Stimulated activated CD8-positive, alpha-beta memory T cell treated with anti-CD3 and anti-CD28 coated beads, Interleukin-2, amount 100 ng/mL, for 1 hour (primary cell): ENCODE measurements around the gene ACOT7.

Experiments
- DNase-seq, 2 donors: peaks; one replicate each; pipeline ENCODE4 v3.0.0-alpha.2; 2020; ENCODE audit warnings: low read depth in 2 of 2

ACOT7 gene

DNA sequence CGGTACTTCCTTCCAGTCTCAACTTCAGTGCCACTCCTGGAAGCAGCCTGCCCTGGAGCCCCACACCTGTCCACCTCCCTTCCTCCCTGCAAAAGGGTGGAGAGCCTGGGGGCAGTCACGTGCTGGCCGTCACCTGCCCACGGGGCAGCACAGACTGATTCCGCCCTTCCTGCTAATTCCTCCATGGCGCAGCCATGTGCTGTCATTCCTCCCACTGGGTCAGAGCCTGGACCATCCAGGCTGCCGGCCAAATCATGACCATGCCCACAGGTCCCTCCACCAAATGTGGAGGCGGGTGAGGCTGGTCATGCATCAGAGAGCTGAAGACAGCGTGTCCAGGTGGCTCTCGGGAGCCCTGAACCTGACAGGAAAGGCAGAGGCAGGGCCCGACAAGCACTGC lies 108.2 kb downstream of the ACOT7 start:
- no peak for DNase-seq

DNA sequence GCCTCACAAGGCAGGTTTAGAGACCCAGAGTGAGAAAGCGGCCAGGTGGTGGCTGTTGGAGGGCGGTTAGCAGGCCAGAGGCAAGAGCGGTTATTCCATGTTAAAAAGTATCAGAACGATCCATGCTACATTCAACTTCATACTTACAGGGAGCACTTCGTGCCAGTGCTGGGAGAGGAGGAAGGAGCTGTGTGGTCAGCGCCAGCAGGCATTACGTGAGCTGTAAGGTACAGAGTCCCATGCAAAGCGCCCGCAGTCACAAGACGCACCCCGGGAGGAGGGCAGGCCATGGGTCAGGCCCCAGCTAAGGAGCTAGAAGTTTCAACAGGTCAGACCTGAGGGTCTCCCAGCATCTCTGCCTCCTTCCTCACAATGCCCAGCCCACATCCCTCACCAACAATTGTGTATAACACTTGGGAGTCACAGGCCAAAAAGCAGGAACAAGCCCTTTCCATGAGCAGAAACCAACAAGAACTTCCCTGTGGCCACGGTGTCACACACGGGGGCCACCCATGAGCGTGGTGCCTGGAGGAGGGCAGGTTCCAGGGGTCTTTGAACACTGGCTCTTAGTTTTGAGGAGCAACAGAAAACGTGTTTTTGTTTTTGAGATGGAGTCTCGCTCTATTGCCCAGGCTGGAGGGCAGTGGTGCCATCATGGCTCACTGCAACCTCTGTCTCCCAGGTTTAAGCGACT lies 110.8 kb downstream of the ACOT7 start:
- no peak for DNase-seq

- no peak for DNase-seq
Observed at GRCh38 chr1:6281511-6282402, 111.8 kb downstream of the ACOT7 start.

- no peak for DNase-seq
Observed at GRCh38 chr1:6280761-6281451, 112.7 kb downstream of the ACOT7 start.

GRCh38 chr1:6279613-6280383 lies 113.8 kb downstream of the ACOT7 start:
- no peak for DNase-seq

DNA sequence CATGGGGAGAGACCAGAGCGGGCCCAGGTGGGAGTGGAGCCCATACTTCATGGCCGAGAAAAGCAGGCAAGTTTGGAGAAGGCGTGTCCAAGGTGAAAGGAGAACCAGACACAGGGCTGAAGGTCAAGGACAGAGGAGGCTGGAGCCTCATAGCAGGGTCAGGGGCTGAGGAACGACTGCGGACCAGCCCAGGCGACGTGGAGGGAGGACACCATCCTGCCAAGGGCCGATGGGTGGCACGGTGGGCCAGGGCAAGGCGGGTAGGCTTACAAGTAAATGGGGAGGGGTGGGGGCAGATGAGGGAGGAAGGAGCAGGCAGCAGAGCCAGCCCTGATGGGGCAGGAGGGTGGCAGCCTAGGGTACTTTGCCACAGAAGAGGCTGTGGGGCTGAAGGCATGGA lies 114.5 kb downstream of the ACOT7 start:
- no peak for DNase-seq

DNA sequence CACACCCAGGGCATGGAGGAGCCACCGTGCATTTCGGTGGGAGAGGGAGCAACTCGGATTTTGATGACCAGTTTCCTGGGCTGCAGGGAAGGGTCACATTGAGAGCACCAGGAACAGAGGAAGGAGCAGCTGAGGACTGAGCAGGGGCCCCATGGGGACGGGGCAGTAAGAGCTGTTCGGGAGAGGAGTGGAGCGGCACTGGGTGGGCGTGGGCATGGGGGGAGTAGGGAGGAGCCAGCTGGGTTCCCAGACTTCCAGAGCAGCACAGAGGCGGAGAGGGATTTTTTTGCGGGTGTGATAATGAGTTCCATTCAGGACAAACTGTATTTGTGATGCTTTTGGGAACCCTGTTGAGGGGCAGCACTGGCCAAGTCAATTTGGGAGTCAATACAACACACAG lies 115.3 kb downstream of the ACOT7 start:
- DNase-seq = no peak

DNA sequence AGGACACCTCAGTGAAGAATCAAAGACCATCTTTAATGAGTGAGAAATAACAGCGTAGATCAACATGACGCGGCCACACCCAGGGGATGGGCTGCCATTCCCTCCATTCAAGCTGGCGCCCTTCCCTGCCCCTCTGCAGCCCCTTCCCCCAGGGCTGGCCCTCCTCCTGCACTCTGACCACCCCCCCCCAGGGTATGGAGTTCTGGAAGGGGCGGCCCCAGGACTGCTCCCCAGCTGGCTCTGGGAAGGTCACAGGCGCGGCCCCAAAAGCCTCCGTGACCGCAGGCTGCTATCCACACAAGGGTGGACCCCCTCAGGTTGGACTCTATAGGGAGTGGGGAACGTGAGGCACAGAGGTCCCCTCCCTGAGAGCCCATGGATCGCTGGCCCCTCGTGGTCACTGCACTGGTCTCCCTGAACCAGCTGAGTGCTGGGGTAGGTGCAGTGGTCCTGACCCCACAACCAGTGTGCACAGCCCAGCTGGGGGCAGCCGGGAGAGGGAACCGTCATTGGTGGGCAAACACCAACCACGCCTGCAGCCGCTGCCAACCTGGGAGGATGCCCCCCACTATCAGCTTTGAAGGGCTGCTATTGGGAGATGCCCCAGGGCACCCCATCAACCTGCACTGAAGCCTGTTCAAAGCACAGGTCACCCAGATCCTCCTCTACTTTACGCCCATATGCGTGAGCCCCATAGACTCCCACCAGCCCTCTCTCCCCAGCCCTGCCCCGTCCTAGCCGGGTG lies 116.6 kb downstream of the ACOT7 start:
- DNase-seq = no peak

DNA sequence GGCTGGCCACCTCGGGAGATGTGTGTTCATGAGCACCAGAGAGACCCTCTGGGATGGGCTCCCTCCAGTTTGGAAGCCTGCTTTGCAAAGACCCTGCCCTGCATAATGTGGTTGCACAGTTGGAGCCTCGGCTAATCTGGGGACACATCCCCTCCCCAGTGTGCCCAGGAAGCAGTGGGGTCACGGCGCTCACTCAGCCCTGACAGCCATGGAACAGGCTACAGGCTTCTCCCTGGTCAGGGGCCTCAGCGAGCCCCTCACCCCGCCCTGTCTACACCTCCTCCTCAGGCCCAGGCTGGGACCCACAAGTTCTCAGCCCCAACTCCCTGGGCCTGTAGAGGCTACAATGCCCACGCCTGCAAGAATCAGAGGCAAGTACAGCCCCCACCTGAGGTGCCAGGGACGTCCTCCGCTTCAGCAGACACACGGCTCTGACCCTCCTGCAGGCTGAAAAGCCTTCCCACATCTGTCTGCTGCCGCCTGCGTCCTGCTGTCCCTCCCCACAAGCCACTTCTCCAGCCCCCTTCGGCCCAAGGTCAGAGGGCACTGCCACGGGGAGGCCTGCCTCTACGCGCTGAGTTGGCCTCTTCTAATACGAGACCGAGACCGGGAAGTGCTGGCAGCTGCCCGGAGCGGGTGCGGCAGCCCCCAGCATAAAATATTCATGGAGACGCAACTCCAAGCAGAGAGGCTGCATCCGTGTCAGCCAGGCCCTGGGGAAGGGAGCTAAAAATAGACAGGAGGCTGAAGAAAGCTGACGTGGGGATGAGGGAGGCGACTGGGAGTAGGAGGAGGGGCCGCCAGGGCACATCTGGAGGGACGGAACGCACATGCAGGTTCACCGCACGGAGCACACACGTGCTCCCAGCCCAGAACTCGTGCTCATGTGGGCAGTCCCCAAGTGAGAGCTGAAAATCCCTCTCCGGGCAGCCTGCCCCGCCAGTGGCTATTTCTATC lies 117.5 kb downstream of the ACOT7 start:
- no peak for DNase-seq

- DNase-seq = no peak
Observed at GRCh38 chr1:6274622-6275139, 118.9 kb downstream of the ACOT7 start.

DNA sequence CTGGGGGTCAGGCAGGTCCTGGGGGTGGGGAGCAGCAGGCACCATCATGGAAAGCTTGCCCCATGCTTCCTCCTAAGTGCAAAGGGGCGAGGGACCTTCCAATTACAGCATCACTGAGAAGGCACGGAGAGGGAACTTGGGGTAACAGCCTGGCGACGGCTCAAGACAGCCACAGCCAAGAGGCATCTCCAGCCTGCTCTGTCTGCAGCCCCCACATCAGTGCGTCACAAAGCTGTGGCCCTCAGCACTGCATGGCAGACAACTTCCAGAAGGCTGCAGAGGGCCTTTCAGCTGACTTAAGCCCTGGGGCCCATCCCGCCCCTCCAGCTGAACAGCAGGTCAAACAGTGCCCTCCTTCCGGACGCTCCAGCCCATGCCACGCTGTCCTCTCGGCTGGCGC lies 119.5 kb downstream of the ACOT7 start:
- no peak for DNase-seq

DNA sequence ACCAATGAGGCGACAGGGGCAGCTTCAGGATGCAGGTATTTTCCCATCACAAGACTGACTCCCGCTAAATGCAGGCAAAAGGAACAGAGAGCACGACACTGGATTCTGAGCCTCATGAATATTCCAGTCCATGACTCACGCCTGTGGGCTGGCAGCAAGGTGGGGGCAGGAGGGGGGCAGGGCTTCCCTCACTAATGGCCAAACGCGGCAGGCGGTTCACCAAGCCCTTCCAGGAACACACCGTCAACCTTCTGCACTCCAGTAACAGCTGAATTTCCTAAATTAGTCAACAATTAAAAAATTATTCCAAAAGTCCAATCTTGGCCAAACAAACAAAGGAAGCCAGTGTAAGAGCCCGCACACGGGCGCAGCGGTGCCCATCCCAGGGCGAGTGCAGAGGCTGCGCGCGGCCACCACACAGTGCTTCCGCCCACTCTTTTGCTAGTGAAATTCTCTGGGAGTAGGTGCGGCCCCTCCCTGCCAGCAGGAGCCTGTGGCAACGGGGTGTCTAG lies 120.1 kb downstream of the ACOT7 start:
- no peak for DNase-seq

DNA sequence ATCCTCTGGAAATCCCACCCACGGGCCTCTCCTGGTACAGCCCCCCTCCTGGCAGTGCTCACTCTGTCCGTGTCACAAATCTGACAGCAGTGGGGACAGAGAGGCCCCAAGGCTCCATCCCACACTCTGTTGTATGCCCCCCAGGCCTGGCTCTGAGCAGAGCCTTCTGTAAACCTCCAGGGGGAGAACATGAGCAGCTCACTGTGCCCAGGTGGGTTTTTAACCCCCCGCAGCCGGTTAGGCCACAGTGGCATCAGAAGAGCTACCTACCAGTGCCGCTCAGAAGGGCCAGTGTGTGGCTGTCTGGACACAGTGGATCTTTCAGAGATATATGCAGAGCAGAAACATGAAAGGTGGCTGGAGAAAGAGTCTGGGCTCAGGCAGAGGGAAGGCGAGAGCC lies 120.7 kb downstream of the ACOT7 start:
- DNase-seq = no peak

- DNase-seq = no peak
Observed at GRCh38 chr1:6272452-6272851, 121.1 kb downstream of the ACOT7 start.

- DNase-seq = no peak
Observed at GRCh38 chr1:6271554-6271953, 122.0 kb downstream of the ACOT7 start.

GRCh38 chr1:6271006-6271405 lies 122.6 kb downstream of the ACOT7 start:
- no peak for DNase-seq

DNA sequence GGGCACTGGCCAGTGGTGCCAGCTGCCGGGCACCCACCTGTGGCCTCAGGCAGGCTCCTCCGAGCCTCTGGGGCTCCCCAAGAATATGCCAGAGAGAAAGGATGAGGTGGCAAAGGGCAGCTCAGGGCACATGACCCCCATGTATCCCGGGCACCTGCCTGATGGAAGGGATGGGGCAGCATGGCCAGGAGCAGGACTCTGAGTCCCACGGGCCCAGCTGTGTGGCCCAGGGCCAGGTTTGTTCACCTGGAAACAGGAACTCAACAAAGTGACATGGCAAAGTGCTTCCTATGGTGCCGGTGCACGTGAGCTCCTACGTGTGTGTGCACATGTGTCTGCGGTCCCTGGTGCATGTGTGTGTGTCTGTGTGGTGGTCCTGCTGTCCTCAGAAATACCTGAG lies 123.2 kb downstream of the ACOT7 start:
- DNase-seq = no peak

- no peak for DNase-seq
Observed at GRCh38 chr1:6269720-6270400, 123.7 kb downstream of the ACOT7 start.

DNA sequence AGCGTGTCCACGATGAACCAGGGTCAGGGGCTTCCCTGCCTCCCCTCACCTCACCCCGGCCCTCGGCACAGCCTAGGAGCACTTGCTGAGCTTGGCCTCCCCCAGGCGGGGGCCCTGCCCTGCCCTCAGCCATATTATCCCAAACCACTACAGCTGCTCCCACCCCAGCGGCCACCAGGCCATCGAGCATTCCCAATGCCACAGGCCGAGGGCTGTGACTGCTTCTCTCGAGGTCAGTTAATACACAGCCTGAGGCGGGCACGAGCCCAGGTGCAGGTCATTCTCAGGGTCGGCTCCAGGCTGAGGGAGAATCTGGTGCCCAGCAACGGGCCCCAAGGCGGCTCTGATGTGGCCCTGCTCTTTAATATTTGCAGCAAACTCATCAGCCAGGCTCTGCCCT lies 124.3 kb downstream of the ACOT7 start:
- DNase-seq = no peak
